H9 (cell line): ENCODE data around the gene DMD. TPM values are rescaled to one million over a fixed set of nuclear protein-coding genes. Genes with fewer than 3 reads are reported as not detected.

Experiments used
- DNase-seq: peaks from one replicate; pipeline ENCODE4 v3.0.0-alpha.2; 2017
- H2AFZ ChIP-seq: one replicate; pipeline ENCODE4 v1.6.1; 2013; ENCODE audit warnings: mild to moderate bottlenecking, low read length, control low read depth, moderate library complexity
- H2AK5ac ChIP-seq: 2 replicates; pipeline ENCODE4 v1.6.1; 2013; ENCODE audit warnings: low read length, control low read depth, mixed read lengths; ENCODE audit not compliant: insufficient read length
- H2BK120ac ChIP-seq: one replicate; pipeline ENCODE4 v1.6.1; 2013; ENCODE audit warnings: low read depth, mild to moderate bottlenecking, low read length, control low read depth, inconsistent platforms; ENCODE audit not compliant: poor library complexity, severe bottlenecking
- H2BK12ac ChIP-seq: 2 replicates; pipeline ENCODE4 v1.6.1; 2013; ENCODE audit warnings: low read length, control low read depth, mixed read lengths, low read depth; ENCODE audit not compliant: insufficient read length
- H2BK15ac ChIP-seq: 2 replicates; pipeline ENCODE4 v1.6.1; 2013; ENCODE audit warnings: low read depth, low read length, control low read depth
- H2BK20ac ChIP-seq: one replicate; pipeline ENCODE4 v1.6.1; 2013; ENCODE audit warnings: low read depth, mild to moderate bottlenecking, low read length, control low read depth, inconsistent platforms; ENCODE audit not compliant: poor library complexity, severe bottlenecking
- H2BK5ac ChIP-seq: 2 replicates; pipeline ENCODE4 v1.6.1; 2013; ENCODE audit warnings: low read length, control low read depth, mixed read lengths; ENCODE audit not compliant: insufficient read length
- H3K14ac ChIP-seq: 2 replicates; pipeline ENCODE4 v1.6.1; 2013; ENCODE audit warnings: low read length, control low read depth; ENCODE audit not compliant: insufficient read depth
- H3K18ac ChIP-seq: 2 replicates; pipeline ENCODE4 v1.6.1; 2013; ENCODE audit warnings: low read depth, mild to moderate bottlenecking, mixed read lengths, low read length, control low read depth; ENCODE audit not compliant: insufficient read length
- H3K23ac ChIP-seq: 2 replicates; pipeline ENCODE4 v1.6.1; 2013; ENCODE audit warnings: low read length, control low read depth, mixed read lengths, low read depth; ENCODE audit not compliant: insufficient read length
- H3K23me2 ChIP-seq: 2 replicates; pipeline ENCODE4 v1.6.1; 2013; ENCODE audit warnings: low read depth, mild to moderate bottlenecking, mixed read lengths, low read length, control low read depth; ENCODE audit not compliant: insufficient read length, poor library complexity, severe bottlenecking
- H3K27ac ChIP-seq: 2 replicates; pipeline ENCODE4 v1.5.1; 2013; ENCODE audit warnings: low read length, control low read depth, mixed read lengths, low read depth; ENCODE audit not compliant: insufficient read length
- H3K27me3 ChIP-seq: 2 replicates; pipeline ENCODE4 v1.6.1; 2013; ENCODE audit warnings: low read length, control low read depth, inconsistent platforms; ENCODE audit not compliant: insufficient read depth
- H3K4ac ChIP-seq: 2 replicates; pipeline ENCODE4 v1.6.1; 2013; ENCODE audit warnings: low read depth, mild to moderate bottlenecking, control low read depth, inconsistent platforms, low read length, moderate library complexity
- H3K4me1 ChIP-seq: 2 replicates; pipeline ENCODE4 v1.6.1; 2013; ENCODE audit warnings: low read length, control low read depth, inconsistent platforms; ENCODE audit not compliant: insufficient read depth
- H3K4me2 ChIP-seq: 2 replicates; pipeline ENCODE4 v1.6.1; 2013; ENCODE audit warnings: low read length, control low read depth, mixed read lengths; ENCODE audit not compliant: insufficient read length, insufficient read depth
- H3K56ac ChIP-seq: 2 replicates; pipeline ENCODE4 v1.6.1; 2013; ENCODE audit warnings: low read depth, mild to moderate bottlenecking, mixed read lengths, low read length, control low read depth; ENCODE audit not compliant: insufficient read length
- H3K79me1 ChIP-seq: 2 replicates; pipeline ENCODE4 v1.6.1; 2013; ENCODE audit warnings: low read depth, mild to moderate bottlenecking, moderate library complexity, low read length, control low read depth, inconsistent platforms; ENCODE audit not compliant: insufficient read depth, poor library complexity, severe bottlenecking
- H3K79me2 ChIP-seq: 2 replicates; pipeline ENCODE4 v1.6.1; 2013; ENCODE audit warnings: low read length, control low read depth, inconsistent platforms; ENCODE audit not compliant: insufficient read depth
- H3K9ac ChIP-seq: 2 replicates; pipeline ENCODE4 v1.6.1; 2013; ENCODE audit warnings: low read length, control low read depth, mixed read lengths; ENCODE audit not compliant: insufficient read length; ENCODE audit errors: extremely low read depth
- H3K9me3 ChIP-seq: one replicate; pipeline ENCODE4 v1.6.1; 2013; ENCODE audit warnings: low read depth, low read length, inconsistent platforms; ENCODE audit not compliant: control insufficient read depth
- H3T11ph ChIP-seq: one replicate; pipeline ENCODE4 v1.6.1; 2013; ENCODE audit warnings: mild to moderate bottlenecking, low read length, control low read depth, inconsistent platforms
- H4K20me1 ChIP-seq: one replicate; pipeline ENCODE4 v1.6.1; 2013; ENCODE audit not compliant: control insufficient read depth, insufficient read length, insufficient read depth
- H4K5ac ChIP-seq: 2 replicates; pipeline ENCODE4 v1.6.1; 2013; ENCODE audit warnings: low read depth, mild to moderate bottlenecking, mixed read lengths, low read length, control low read depth; ENCODE audit not compliant: insufficient read length
- H4K8ac ChIP-seq: replicated peaks from 2 replicates; pipeline ENCODE4 v1.6.1; 2013; ENCODE audit warnings: low read length, control low read depth, mixed read lengths, low read depth; ENCODE audit not compliant: insufficient read length
- H4K91ac ChIP-seq: 2 replicates; pipeline ENCODE4 v1.6.1; 2013; ENCODE audit warnings: low read depth, mild to moderate bottlenecking, moderate library complexity, mixed read lengths, low read length, control low read depth; ENCODE audit not compliant: insufficient read length
- H3K27ac Mint-ChIP-seq, 3 experiments: 2 replicates in 2 of 3; 3 replicates in 1 of 3; pipeline ENCODE4 v1.8.0; 2020 to 2021; ENCODE audit warnings: mixed read lengths in 3 of 3, mild to moderate bottlenecking in 1 of 3, moderate library complexity in 1 of 3
- H3K27me3 Mint-ChIP-seq: 2 replicates; pipeline ENCODE4 v1.8.0; 2021; ENCODE audit warnings: low read depth, mild to moderate bottlenecking, moderate library complexity, mixed read lengths
- H3K36me3 Mint-ChIP-seq, 3 experiments: 2 replicates in 2 of 3; 3 replicates in 1 of 3; pipeline ENCODE4 v1.8.0; 2020 to 2021; ENCODE audit warnings: low read depth in 3 of 3, mixed read lengths in 3 of 3; ENCODE audit not compliant: insufficient read depth in 1 of 3
- H3K4me1 Mint-ChIP-seq, 2 experiments: 2 replicates each; pipeline ENCODE4 v1.8.0; 2020; ENCODE audit warnings: mixed read lengths in 2 of 2
- H3K4me3 Mint-ChIP-seq, 2 experiments: 2 replicates in 1 of 2; 3 replicates in 1 of 2; pipeline ENCODE4 v1.8.0; 2020 to 2021; ENCODE audit warnings: mild to moderate bottlenecking in 2 of 2, mixed read lengths in 2 of 2, moderate library complexity in 1 of 2
- H3K9me3 Mint-ChIP-seq, 2 experiments: 2 replicates in 1 of 2; 3 replicates in 1 of 2; pipeline ENCODE4 v1.8.0; 2020; ENCODE audit warnings: mild to moderate bottlenecking in 2 of 2, mixed read lengths in 2 of 2, moderate library complexity in 1 of 2
- CTCF ChIP-seq: fragments of 200-600 bp; sonication (generic); conservative IDR thresholded peaks from 3 replicates; pipeline ENCODE4 v1.8.0; 2021; ENCODE audit warnings: antibody characterized with exemption, mild to moderate bottlenecking
- total RNA-seq: library from RNA; stranded (reverse); gene quantifications from 2 replicates; pipeline ENCODE4 v1.2.1, GENCODE V29; 2021

Gene DMD
- total RNA-seq, 1 experiment from 2014 or later = 3.8 TPM

- Histone ChIP-seq H3K14ac (no peak overlapping the region), H2BK12ac (no peak overlapping the region), H4K8ac (no peak overlapping the region), H4K5ac (no peak overlapping the region), H2BK5ac (no peak overlapping the region), H3K79me2 (no peaks in the 10 kb centered on the region), H3T11ph (no peak overlapping the region), H3K4ac (no peak overlapping the region), H3K9me3 (no peaks in the 10 kb centered on the region), H3K23me2 (no peaks in the 10 kb centered on the region), H2BK120ac (no peak overlapping the region), H2BK15ac (no peak overlapping the region), H3K9ac (no peak overlapping the region), H2BK20ac (no peak overlapping the region), H4K91ac (no peak overlapping the region), H3K56ac (no peak overlapping the region), H3K18ac (no peak overlapping the region), H2AFZ (no peak overlapping the region), H3K23ac (no peak overlapping the region), H4K20me1 (no peaks in the 10 kb centered on the region), H3K27me3 (no peaks in the 10 kb centered on the region), H3K79me1 (no peaks in the 10 kb centered on the region), H3K27ac (no peak overlapping the region), H3K4me1 (no peaks in the 10 kb centered on the region), H3K4me2 (no peak overlapping the region), H2AK5ac (no peak overlapping the region)
- Mint-ChIP-seq H3K9me3 (peaks cover 44 to 47% of the 10 kb centered on the region in 2 experiments), H3K27me3 (no peaks in the 10 kb centered on the region), H3K36me3 (no peaks in the 10 kb centered on the region; a peak in 1 of 7 replicates), H3K4me1 (no peaks in the 10 kb centered on the region; a peak in 1 of 4 replicates), H3K27ac (no peak overlapping the region), H3K4me3 (no peak overlapping the region)
- DNase-seq = no peak
- no peak for TF ChIP-seq CTCF
Observed at GRCh38 chrX:31461266-31461665, 1750.1 kb downstream of the DMD start.
